Measurements from ENCODE around the gene CDC73. TPM values are rescaled to one million over a fixed set of nuclear protein-coding genes. Genes with fewer than 3 reads are reported as not detected.
"Not testable (repeated sequence)": the region's sequence is repeated elsewhere in the genome, so short reads cannot be mapped to it uniquely, and the experiment has no call there.

The CDC73 gene
- total and polyA plus RNA-seq, 4 donors = 10.7 to 76.5 (median 53.2) TPM

DNA sequence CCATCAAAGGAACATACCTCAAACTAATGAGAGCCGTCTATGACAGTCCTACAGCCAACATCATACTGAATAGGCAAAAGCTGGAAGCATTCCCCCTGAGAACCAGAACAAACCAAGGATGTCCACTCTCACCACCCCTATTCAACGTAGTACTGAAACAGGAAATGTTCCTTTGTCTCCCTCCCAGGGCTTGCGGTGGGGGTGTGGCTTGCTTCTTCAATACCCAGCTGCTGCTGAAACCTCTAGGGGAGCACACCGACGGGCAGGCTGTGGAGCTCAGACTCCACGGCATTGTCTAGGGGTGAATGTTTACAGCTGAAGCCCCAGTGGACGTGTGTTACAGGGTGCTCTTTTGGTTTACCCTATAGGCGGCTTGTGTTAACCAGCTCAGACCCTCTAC is 95.1 kb downstream of the CDC73 start:
- H3K4me1 ChIP-seq (ENCODE audit: control insufficient read depth in 1 of 2, insufficient read depth in 2 of 2, low read length in 2 of 2) = no peaks in the 10 kb centered on the region
- ATAC-seq (ENCODE audit: low FRiP score) = no peak
- 86 to 89% methylated on average over 8 of the region's 8 CpGs for WGBS, 2 donors
- peak in 1 of 2 donors; percentile 59 for DNase-seq
- no peaks in the 10 kb centered on the region for H3K9me3 ChIP-seq (ENCODE audit: control insufficient read depth, low read length)
- H3K27ac ChIP-seq (ENCODE audit: low read depth in 1 of 2, low read length in 2 of 2) = no peak overlapping the region
- H3K27me3 ChIP-seq (ENCODE audit: control insufficient read depth in 1 of 2, insufficient read depth in 2 of 2, low read length in 1 of 2) = no peaks in the 10 kb centered on the region
- peaks cover 0 to 3% of the 10 kb centered on the region in 2 donors for H3K36me3 ChIP-seq (ENCODE audit: control insufficient read depth in 1 of 2, insufficient read depth in 2 of 2, low read length in 1 of 2)
- intact Hi-C loops (cut with DNase I) = no loop called here
- no peak overlapping the region for H3K4me3 ChIP-seq (ENCODE audit: low read length in 2 of 2)

DNA sequence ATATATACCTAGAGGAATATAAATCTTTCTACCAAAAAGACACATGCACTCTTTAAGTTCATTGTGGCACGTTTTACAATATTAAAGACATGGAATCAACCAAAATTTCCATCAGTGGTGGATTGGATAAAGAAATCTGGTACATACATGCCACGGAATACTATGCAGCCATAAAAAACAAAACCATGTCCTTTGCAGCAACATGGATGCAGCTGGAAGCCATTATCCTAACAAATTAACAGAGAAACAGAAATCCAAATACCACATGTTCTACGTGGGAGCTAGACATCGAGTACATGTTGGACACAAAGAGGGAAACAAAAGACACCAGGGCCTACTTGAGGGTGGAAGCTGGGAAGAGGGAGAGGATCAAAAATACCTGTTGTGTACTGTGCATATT is 97.6 kb downstream of the CDC73 start:
- Histone ChIP-seq H3K27me3 (ENCODE audit: control insufficient read depth in 1 of 2, insufficient read depth in 2 of 2, low read length in 1 of 2) (no peaks in the 10 kb centered on the region), H3K27ac (ENCODE audit: low read depth in 1 of 2, low read length in 2 of 2) (no peak overlapping the region), H3K9me3 (ENCODE audit: control insufficient read depth, low read length) (no peaks in the 10 kb centered on the region), H3K36me3 (ENCODE audit: control insufficient read depth in 1 of 2, insufficient read depth in 2 of 2, low read length in 1 of 2) (peaks cover 0 to 3% of the 10 kb centered on the region in 2 donors), H3K4me3 (ENCODE audit: low read length in 2 of 2) (no peak overlapping the region), H3K4me1 (ENCODE audit: control insufficient read depth in 1 of 2, insufficient read depth in 2 of 2, low read length in 2 of 2) (no peaks in the 10 kb centered on the region)
- WGBS, 2 donors = 91 to 97% methylated on average over 4 of the region's 4 CpGs
- ATAC-seq (ENCODE audit: low FRiP score) = no peak
- DNase-seq = no peak
- intact Hi-C loops (cut with DNase I) = no loop called here

DNA sequence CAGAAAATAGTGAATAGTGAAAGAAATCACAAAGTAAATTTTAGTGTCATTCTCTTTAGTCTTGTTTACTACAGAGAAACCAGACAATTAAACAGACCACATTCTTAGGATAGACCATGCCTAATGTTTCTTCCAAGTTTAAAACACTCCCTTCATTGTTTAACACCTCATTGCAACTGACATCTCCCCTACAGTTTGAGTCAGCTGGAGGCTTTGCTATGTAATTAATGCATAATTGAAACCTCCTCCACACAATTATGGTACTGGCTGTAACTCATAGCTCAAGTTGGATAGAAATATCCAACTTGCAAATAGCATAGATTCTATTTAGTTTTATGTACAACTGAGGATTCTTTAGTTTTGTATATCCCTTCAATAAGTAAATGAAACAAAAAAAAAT is 99.8 kb downstream of the CDC73 start:
- ATAC-seq (ENCODE audit: low FRiP score) (no peak), DNase-seq (no peak)
- Histone ChIP-seq H3K36me3 (ENCODE audit: control insufficient read depth in 1 of 2, insufficient read depth in 2 of 2, low read length in 1 of 2) (peaks cover 0 to 3% of the 10 kb centered on the region in 2 donors), H3K9me3 (ENCODE audit: control insufficient read depth, low read length) (no peaks in the 10 kb centered on the region), H3K4me3 (ENCODE audit: low read length in 2 of 2) (no peak overlapping the region), H3K27ac (ENCODE audit: low read depth in 1 of 2, low read length in 2 of 2) (no peak overlapping the region), H3K4me1 (ENCODE audit: control insufficient read depth in 1 of 2, insufficient read depth in 2 of 2, low read length in 2 of 2) (no peaks in the 10 kb centered on the region), H3K27me3 (ENCODE audit: control insufficient read depth in 1 of 2, insufficient read depth in 2 of 2, low read length in 1 of 2) (no peaks in the 10 kb centered on the region)
- intact Hi-C loops (cut with DNase I) = no loop called here

DNA sequence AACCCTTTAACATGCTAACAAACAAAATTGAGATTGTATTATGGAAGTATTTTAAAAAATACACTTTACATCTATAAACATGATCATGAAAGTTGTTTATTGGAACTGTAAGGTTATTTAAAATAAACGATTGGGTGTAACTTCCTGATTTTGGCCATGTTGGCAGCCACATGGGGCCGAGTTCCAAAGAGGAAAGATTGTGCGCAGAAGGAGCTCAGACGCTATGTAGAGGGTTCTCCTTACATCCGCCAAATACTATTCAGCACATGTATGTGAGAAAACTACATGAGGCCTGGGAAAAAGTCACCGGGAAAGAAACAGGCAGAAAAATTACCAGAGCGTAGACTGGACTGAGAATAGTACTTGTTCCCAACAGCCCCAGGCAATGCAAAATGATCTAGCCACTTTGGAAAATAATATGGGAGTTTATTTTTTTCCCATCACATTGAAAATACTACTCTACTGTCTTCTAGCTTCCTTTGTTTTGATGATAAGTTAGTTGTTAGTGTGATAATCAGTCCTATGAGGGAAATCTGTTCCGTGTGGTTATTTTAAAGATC is 100.3 kb downstream of the CDC73 start:
- Histone ChIP-seq H3K4me3 (ENCODE audit: low read length in 2 of 2) (no peak overlapping the region), H3K4me1 (ENCODE audit: control insufficient read depth in 1 of 2, insufficient read depth in 2 of 2, low read length in 2 of 2) (no peaks in the 10 kb centered on the region), H3K27me3 (ENCODE audit: control insufficient read depth in 1 of 2, insufficient read depth in 2 of 2, low read length in 1 of 2) (no peaks in the 10 kb centered on the region), H3K36me3 (ENCODE audit: control insufficient read depth in 1 of 2, insufficient read depth in 2 of 2, low read length in 1 of 2) (peaks cover 0 to 3% of the 10 kb centered on the region in 2 donors), H3K27ac (ENCODE audit: low read depth in 1 of 2, low read length in 2 of 2) (no peak overlapping the region), H3K9me3 (ENCODE audit: control insufficient read depth, low read length) (no peaks in the 10 kb centered on the region)
- DNase-seq (no peak), ATAC-seq (ENCODE audit: low FRiP score) (no peak)
- intact Hi-C loops (cut with DNase I) = no loop called here
- WGBS, 2 donors = 89% methylated on average over 8 of the region's 8 CpGs

- no peaks in the 10 kb centered on the region for H3K4me1 ChIP-seq (ENCODE audit: control insufficient read depth in 1 of 2, insufficient read depth in 2 of 2, low read length in 2 of 2)
- H3K4me3 ChIP-seq (ENCODE audit: low read length in 2 of 2) = no peak overlapping the region
- DNase-seq (no peak), ATAC-seq (ENCODE audit: low FRiP score) (no peak)
- no peak overlapping the region for H3K27ac ChIP-seq (ENCODE audit: low read depth in 1 of 2, low read length in 2 of 2)
- no peaks in the 10 kb centered on the region for H3K27me3 ChIP-seq (ENCODE audit: control insufficient read depth in 1 of 2, insufficient read depth in 2 of 2, low read length in 1 of 2)
- no peaks in the 10 kb centered on the region for H3K9me3 ChIP-seq (ENCODE audit: control insufficient read depth, low read length)
- no peaks in the 10 kb centered on the region for H3K36me3 ChIP-seq (ENCODE audit: control insufficient read depth in 1 of 2, insufficient read depth in 2 of 2, low read length in 1 of 2)
- intact Hi-C loops (cut with DNase I) = no loop called here
- WGBS, 2 donors = 73 to 77% methylated on average over 3 of the region's 3 CpGs
These were observed 107.3 kb downstream of the CDC73 start for GRCh38 chr1:193229136-193229535.

DNA sequence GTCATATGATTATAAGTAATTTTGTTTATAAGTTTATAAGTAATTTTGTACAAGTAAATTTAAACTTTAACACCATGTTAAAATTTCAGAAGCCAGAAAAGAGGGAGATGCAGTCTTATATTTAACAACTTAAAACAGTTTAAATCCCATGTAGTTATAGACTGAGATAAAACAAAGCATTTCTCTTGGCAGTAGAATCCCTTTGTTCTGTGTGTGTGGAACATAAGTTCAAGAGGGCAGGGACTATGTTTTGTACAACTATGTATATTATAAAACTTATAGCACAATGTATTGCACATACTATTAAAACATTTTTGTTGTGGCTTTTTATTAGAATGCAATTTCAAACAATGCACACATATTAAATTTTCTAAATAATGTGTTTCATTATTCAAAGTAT is 109.3 kb downstream of the CDC73 start:
- intact Hi-C loops (cut with DNase I); H3K4me1 ChIP-seq (ENCODE audit: control insufficient read depth in 1 of 2, insufficient read depth in 2 of 2, low read length in 2 of 2); H3K27me3 ChIP-seq (ENCODE audit: control insufficient read depth in 1 of 2, insufficient read depth in 2 of 2, low read length in 1 of 2); H3K27ac ChIP-seq (ENCODE audit: low read depth in 1 of 2, low read length in 2 of 2); DNase-seq; ATAC-seq (ENCODE audit: low FRiP score); H3K9me3 ChIP-seq (ENCODE audit: control insufficient read depth, low read length); H3K36me3 ChIP-seq (ENCODE audit: control insufficient read depth in 1 of 2, insufficient read depth in 2 of 2, low read length in 1 of 2); H3K4me3 ChIP-seq (ENCODE audit: low read length in 2 of 2): not testable (repeated sequence)

- DNase-seq = no peak
- Histone ChIP-seq H3K27ac (ENCODE audit: low read depth in 1 of 2, low read length in 2 of 2) (no peak overlapping the region), H3K4me3 (ENCODE audit: low read length in 2 of 2) (no peak overlapping the region), H3K9me3 (ENCODE audit: control insufficient read depth, low read length) (no peaks in the 10 kb centered on the region), H3K36me3 (ENCODE audit: control insufficient read depth in 1 of 2, insufficient read depth in 2 of 2, low read length in 1 of 2) (no peaks in the 10 kb centered on the region), H3K4me1 (ENCODE audit: control insufficient read depth in 1 of 2, insufficient read depth in 2 of 2, low read length in 2 of 2) (no peaks in the 10 kb centered on the region), H3K27me3 (ENCODE audit: control insufficient read depth in 1 of 2, insufficient read depth in 2 of 2, low read length in 1 of 2) (no peaks in the 10 kb centered on the region)
- intact Hi-C loops (cut with DNase I) = no loop called here
- WGBS, 2 donors = 19 to 20% methylated on average over 1 of the region's 1 CpG
- no peak for ATAC-seq (ENCODE audit: low FRiP score)
These were observed 112.7 kb downstream of the CDC73 start for GRCh38 chr1:193234530-193234929.

DNA sequence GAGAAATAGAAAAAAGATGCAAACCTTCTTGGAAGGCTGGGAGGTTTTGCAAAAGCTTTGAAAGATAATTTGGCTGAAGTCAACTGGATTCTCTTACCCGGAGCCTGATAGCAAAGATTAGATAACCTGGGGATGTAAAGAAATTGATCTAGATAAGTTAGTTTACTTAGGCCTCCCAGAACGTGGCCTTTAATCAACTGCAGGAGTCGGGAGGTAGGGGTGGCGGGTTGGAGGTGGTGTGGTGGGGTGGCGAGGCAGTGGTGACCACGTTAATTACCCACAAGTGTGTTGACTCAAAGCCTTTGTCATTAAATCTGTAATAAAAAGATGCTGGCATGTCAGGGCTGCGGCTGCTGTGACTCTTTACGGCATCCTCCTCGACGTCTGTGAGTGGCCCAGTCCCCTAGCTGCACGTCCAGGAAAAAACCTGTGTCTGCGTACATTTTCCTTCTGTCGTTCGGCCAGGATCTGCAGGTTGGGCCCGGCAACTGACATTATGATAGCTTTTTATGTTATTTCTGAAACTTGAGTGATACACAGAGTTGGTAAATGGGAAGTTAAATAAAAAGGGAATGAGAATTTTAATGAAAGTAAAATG is 115.6 kb downstream of the CDC73 start:
- 91 to 93% methylated on average over 15 of the region's 15 CpGs for WGBS, 2 donors
- ATAC-seq (ENCODE audit: low FRiP score) (no peak), DNase-seq (no peak)
- intact Hi-C loops (cut with DNase I) = no loop called here
- H3K27ac ChIP-seq (ENCODE audit: low read depth in 1 of 2, low read length in 2 of 2) = no peak overlapping the region
- no peaks in the 10 kb centered on the region for H3K36me3 ChIP-seq (ENCODE audit: control insufficient read depth in 1 of 2, insufficient read depth in 2 of 2, low read length in 1 of 2)
- no peaks in the 10 kb centered on the region for H3K4me1 ChIP-seq (ENCODE audit: control insufficient read depth in 1 of 2, insufficient read depth in 2 of 2, low read length in 2 of 2)
- no peaks in the 10 kb centered on the region for H3K9me3 ChIP-seq (ENCODE audit: control insufficient read depth, low read length)
- H3K27me3 ChIP-seq (ENCODE audit: control insufficient read depth in 1 of 2, insufficient read depth in 2 of 2, low read length in 1 of 2) = no peaks in the 10 kb centered on the region
- no peak overlapping the region for H3K4me3 ChIP-seq (ENCODE audit: low read length in 2 of 2)

DNA sequence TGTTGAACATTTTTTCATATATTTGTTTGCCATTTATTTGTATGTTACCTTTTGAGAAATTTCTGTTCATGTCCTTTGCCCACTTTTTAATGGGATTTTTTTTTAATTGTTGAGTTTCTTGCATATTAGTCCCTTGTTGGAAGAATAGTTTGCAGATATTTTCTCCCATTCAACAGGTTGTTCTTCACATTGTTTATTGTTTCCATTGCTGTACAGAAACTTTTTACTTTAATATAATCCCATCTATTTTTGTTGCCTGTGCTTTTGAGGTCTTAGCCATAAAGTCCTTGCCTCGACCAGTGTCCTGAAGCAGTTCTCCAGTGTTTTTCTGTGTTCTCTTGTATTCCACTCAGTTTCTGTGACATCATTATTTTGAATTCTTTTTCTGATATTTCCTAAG is 118.8 kb downstream of the CDC73 start:
- ATAC-seq (ENCODE audit: low FRiP score) (no peak), DNase-seq (no peak)
- Histone ChIP-seq H3K27me3 (ENCODE audit: control insufficient read depth in 1 of 2, insufficient read depth in 2 of 2, low read length in 1 of 2) (no peaks in the 10 kb centered on the region), H3K4me3 (ENCODE audit: low read length in 2 of 2) (no peak overlapping the region), H3K9me3 (ENCODE audit: control insufficient read depth, low read length) (no peaks in the 10 kb centered on the region), H3K27ac (ENCODE audit: low read depth in 1 of 2, low read length in 2 of 2) (no peak overlapping the region), H3K36me3 (ENCODE audit: control insufficient read depth in 1 of 2, insufficient read depth in 2 of 2, low read length in 1 of 2) (no peaks in the 10 kb centered on the region), H3K4me1 (ENCODE audit: control insufficient read depth in 1 of 2, insufficient read depth in 2 of 2, low read length in 2 of 2) (no peaks in the 10 kb centered on the region)
- intact Hi-C loops (cut with DNase I) = no loop called here
- 92 to 97% methylated on average over 1 of the region's 1 CpG for WGBS, 2 donors
